Smooth muscle cell (in vitro differentiated cells): ENCODE results near the gene PPP4R1. TPM values are rescaled to one million over a fixed set of nuclear protein-coding genes. Genes with fewer than 3 reads are reported as not detected.

ENCODE experiments used
- DNase-seq: peaks from one replicate; lab custom pipeline; 2025; ENCODE audit not compliant: unreplicated experiment; lab: John Stamatoyannopoulos, UW
- H2AFZ ChIP-seq: fragments of 200-600 bp; sonication (generic); 2 replicates; pipeline ENCODE4 v1.6.0; 2016; ENCODE audit warnings: antibody characterized with exemption, low read depth, mild to moderate bottlenecking
- H3F3A ChIP-seq: fragments of 200-600 bp; sonication (generic); 2 replicates; pipeline ENCODE4 v1.6.0; 2017; ENCODE audit warnings: antibody characterized with exemption, low read depth
- H3K27ac ChIP-seq: fragments of 200-600 bp; sonication (generic); 2 replicates; pipeline ENCODE4 v1.5.1; 2016; ENCODE audit warnings: low read depth, mild to moderate bottlenecking
- H3K27me3 ChIP-seq: fragments of 200-600 bp; sonication (generic); 2 replicates; pipeline ENCODE4 v1.6.1; 2016; ENCODE audit warnings: low read depth, mild to moderate bottlenecking
- H3K36me3 ChIP-seq: fragments of 200-600 bp; sonication (generic); 2 replicates; pipeline ENCODE4 v1.5.1; 2016; ENCODE audit warnings: low read depth
- H3K4me1 ChIP-seq: fragments of 200-600 bp; sonication (generic); 2 replicates; pipeline ENCODE4 v1.5.1; 2016; ENCODE audit warnings: low read depth
- H3K4me2 ChIP-seq: fragments of 200-600 bp; sonication (generic); 2 replicates; pipeline ENCODE4 v1.6.0; 2016; ENCODE audit warnings: mild to moderate bottlenecking
- H3K4me3 ChIP-seq: fragments of 200-600 bp; sonication (generic); 2 replicates; pipeline ENCODE4 v1.5.1; 2016; ENCODE audit warnings: mild to moderate bottlenecking
- H3K79me2 ChIP-seq: fragments of 200-600 bp; sonication (generic); 2 replicates; pipeline ENCODE4 v1.6.0; 2016; ENCODE audit warnings: low read depth, mild to moderate bottlenecking
- H3K9ac ChIP-seq: fragments of 200-600 bp; sonication (generic); 2 replicates; pipeline ENCODE4 v1.6.0; 2016; ENCODE audit warnings: low read depth
- H3K9me3 ChIP-seq: fragments of 200-600 bp; sonication (generic); replicated peaks from 2 replicates; pipeline ENCODE4 v1.5.1; 2016; ENCODE audit warnings: low read depth
- H4K20me1 ChIP-seq: fragments of 200-600 bp; sonication (generic); 2 replicates; pipeline ENCODE4 v1.6.0; 2016; ENCODE audit warnings: low read depth
- CTCF ChIP-seq: fragments of 200-600 bp; sonication (generic); IDR thresholded peaks from 2 replicates; pipeline ENCODE4 v1.5.1; 2017; ENCODE audit warnings: borderline replicate concordance, mild to moderate bottlenecking, antibody characterized with exemption; ENCODE audit not compliant: insufficient read depth, poor library complexity, severe bottlenecking
- WGBS: methylation state at CpG from one replicate; pipeline ENCODE4 v1.1.7; 2016; ENCODE audit warnings: low lambda C conversion rate; 5-methylcytosine and 5-hydroxymethylcytosine counted together
- polyA plus RNA-seq: library from polyadenylated mRNA; unstranded; fragments of >200 nt; fragmentation: Nextera tagmentation; extraction: Ambion mirVana; gene quantifications from 2 replicates; pipeline ENCODE4 v1.2.1, GENCODE V29; 2016
- total RNA-seq: library from RNA; depleted of rRNA; stranded (reverse); fragments of >200 nt; gene quantifications from 2 replicates; pipeline ENCODE4 v1.2.3, GENCODE V29; 2014

The PPP4R1 gene
- total and polyA plus RNA-seq, 2 experiments from 2014 or later, result 25.9 to 78.4 TPM

DNA sequence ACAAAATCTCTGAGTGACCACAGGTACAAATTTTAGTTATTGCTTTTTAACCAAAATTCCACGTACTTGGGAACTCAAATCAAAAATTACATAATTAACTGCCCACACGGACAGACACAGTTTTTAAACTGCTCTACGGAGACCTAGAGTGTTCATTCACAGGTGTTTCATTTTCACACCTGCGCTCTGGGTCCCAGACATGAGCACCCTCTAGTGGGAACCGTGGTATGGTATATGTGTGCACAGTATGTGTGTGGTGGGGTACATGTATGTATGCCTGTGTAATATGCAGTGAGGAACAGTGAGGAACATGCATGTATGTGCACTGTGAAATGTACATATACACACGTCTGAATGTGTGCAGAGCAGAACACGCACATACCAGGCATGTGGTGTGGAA is 65.0 kb downstream of the PPP4R1 start:
- Histone ChIP-seq H4K20me1 (peaks cover 31% of the 10 kb centered on the region), H3K9me3 (no peaks in the 10 kb centered on the region), H3K79me2 (peaks cover 10% of the 10 kb centered on the region), H3K4me3 (no peak overlapping the region), H3K4me2 (no peak overlapping the region), H3K27me3 (no peaks in the 10 kb centered on the region), H3K36me3 (peaks cover 42% of the 10 kb centered on the region), H3K9ac (no peak overlapping the region), H3K27ac (no peak overlapping the region), H2AFZ (no peak overlapping the region), H3K4me1 (no peaks in the 10 kb centered on the region), H3F3A (no peaks in the 10 kb centered on the region)
- no peak for TF ChIP-seq CTCF
- no peak for DNase-seq
- 99% methylated on average over 7 of the region's 7 CpGs for WGBS

- Histone ChIP-seq H3K27ac (no peak overlapping the region), H3K4me3 (no peak overlapping the region), H3K9ac (no peak overlapping the region), H2AFZ (no peak overlapping the region), H3K4me1 (no peaks in the 10 kb centered on the region), H3F3A (no peaks in the 10 kb centered on the region), H3K79me2 (peaks cover 3% of the 10 kb centered on the region), H3K9me3 (no peaks in the 10 kb centered on the region), H3K4me2 (no peak overlapping the region), H3K27me3 (no peaks in the 10 kb centered on the region), H4K20me1 (peaks cover 31% of the 10 kb centered on the region), H3K36me3 (peaks cover 29% of the 10 kb centered on the region)
- 98% methylated on average over 7 of the region's 7 CpGs for WGBS
- no peak for TF ChIP-seq CTCF
- no peak for DNase-seq
Measured at GRCh38 chr18:9547782-9548181, 66.6 kb downstream of the PPP4R1 start.

DNA sequence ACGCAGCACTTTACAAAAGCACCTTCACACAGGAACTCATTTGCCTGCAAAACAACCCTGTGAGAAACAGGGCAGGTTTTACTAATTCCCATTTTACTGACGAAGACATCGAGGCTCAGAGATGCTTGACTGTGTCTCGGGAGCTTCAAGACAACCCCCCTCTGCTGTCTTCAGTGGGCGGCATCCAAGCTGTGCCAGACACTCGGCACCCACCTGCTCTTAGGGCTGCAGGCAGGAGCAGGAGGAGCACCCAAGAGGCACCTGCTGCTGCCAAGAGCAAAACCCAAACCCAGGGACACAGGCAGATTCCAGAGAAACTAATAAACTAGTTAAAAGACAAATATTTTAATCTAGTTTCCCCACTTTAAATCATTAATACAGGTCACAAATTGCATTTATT is 67.9 kb downstream of the PPP4R1 start:
- no peak for TF ChIP-seq CTCF
- 96% methylated on average over 6 of the region's 6 CpGs for WGBS
- H4K20me1 ChIP-seq, result peaks cover 21% of the 10 kb centered on the region
- peaks cover 27% of the 10 kb centered on the region for H3K36me3 ChIP-seq
- DNase-seq, result no peak
- no peaks in the 10 kb centered on the region for H3K4me1 ChIP-seq
- no peak overlapping the region for H3K9ac ChIP-seq
- no peaks in the 10 kb centered on the region for H3K79me2 ChIP-seq
- no peaks in the 10 kb centered on the region for H3K9me3 ChIP-seq
- H3K4me3 ChIP-seq, result no peak overlapping the region
- H3K27me3 ChIP-seq, result no peaks in the 10 kb centered on the region
- no peak overlapping the region for H3K27ac ChIP-seq
- H3K4me2 ChIP-seq, result no peak overlapping the region
- no peaks in the 10 kb centered on the region for H3F3A ChIP-seq
- no peak overlapping the region for H2AFZ ChIP-seq

GRCh38 chr18:9545029-9545428 is 69.3 kb downstream of the PPP4R1 start:
- Histone ChIP-seq H3K9ac (no peak overlapping the region), H2AFZ (no peak overlapping the region), H3F3A (no peaks in the 10 kb centered on the region), H3K27ac (no peak overlapping the region), H3K9me3 (no peaks in the 10 kb centered on the region), H3K4me2 (no peak overlapping the region), H4K20me1 (peaks cover 8% of the 10 kb centered on the region), H3K79me2 (no peaks in the 10 kb centered on the region), H3K4me3 (no peak overlapping the region), H3K27me3 (no peaks in the 10 kb centered on the region), H3K4me1 (no peaks in the 10 kb centered on the region), H3K36me3 (peaks cover 17% of the 10 kb centered on the region)
- 95% methylated on average over 5 of the region's 5 CpGs for WGBS
- no peak for DNase-seq
- TF ChIP-seq CTCF, result no peak
